ENCODE results near the gene GPR132. TPM values are rescaled to one million over a fixed set of nuclear protein-coding genes. Genes with fewer than 3 reads are reported as not detected.

GPR132 gene
- total and polyA plus RNA-seq, 8 donors, result 0.61 to 10.4 (median 1.4) TPM

GRCh38 chr14:105105158-105105557 is 39.9 kb upstream of the GPR132 start:
- Histone ChIP-seq H3K4me1 (no peaks in the 10 kb centered on the region), H3K9me3 (no peaks in the 10 kb centered on the region), H3K4me3 (no peak overlapping the region), H3K27ac (no peak overlapping the region), H3K27me3 (peaks cover 0 to 17% of the 10 kb centered on the region in 2 donors), H3K36me3 (no peaks in the 10 kb centered on the region)
- TF ChIP-seq CTCF (IDR thresholded peaks at IDR 0.05), result no peak
- intact Hi-C loops (cut with DNase I), result no loop called here
- DNase-seq (no peak), ATAC-seq (no peak)

DNA sequence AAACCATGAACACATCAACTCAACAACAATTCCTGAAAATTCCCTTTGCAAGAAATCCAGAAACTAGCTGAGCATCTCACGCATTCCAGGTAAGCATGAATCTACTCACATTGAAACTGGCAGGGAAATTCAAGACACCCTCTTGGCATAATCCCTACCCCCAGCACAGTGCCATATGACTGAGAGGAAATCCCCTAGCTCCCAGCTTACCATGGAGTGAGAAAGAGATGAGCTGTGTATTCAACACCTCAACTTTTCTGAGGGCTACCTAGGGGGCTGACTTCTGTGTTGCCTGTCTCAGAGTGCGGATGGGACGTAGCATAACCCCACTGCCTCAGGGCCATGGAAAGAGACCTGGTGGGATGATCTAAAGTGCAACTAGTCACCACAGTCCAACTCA is 37.7 kb upstream of the GPR132 start:
- intact Hi-C loops (cut with DNase I), result no loop called here
- Histone ChIP-seq H3K9me3 (no peaks in the 10 kb centered on the region), H3K27ac (no peak overlapping the region), H3K4me1 (no peaks in the 10 kb centered on the region), H3K36me3 (no peaks in the 10 kb centered on the region), H3K4me3 (no peak overlapping the region), H3K27me3 (peaks cover 0 to 11% of the 10 kb centered on the region in 2 donors)
- DNase-seq (no peak), ATAC-seq (no peak)
- no peak for TF ChIP-seq CTCF (IDR thresholded peaks at IDR 0.05)

DNA sequence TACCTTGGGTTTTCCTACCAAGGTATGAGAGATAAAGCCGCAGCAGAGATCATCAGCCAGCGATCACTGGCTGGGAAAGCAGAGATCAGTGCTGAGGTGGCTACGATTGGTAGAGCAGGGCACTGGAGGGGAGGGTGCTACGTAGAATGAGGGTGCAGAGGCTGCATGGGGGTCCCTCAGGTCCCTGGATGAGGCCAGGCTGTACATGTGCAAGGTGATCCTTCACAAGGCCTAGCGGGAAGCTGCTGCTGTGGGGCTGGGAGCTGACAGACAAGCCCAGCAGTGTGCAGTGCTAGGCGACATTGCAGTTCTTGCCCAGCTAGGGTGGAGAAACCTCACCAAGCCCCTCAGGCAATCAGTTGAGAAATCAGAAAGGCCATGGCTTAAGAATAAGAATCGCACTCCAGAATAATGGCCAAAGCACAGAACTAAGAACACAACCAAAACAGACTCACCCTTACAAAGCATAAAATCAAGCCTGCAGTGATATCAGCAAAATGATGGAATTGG is 37.2 kb upstream of the GPR132 start:
- no peak overlapping the region for H3K27ac ChIP-seq
- no peak overlapping the region for H3K4me3 ChIP-seq
- H3K4me1 ChIP-seq, result no peaks in the 10 kb centered on the region
- ATAC-seq (no peak), DNase-seq (no peak)
- H3K36me3 ChIP-seq, result no peaks in the 10 kb centered on the region
- H3K9me3 ChIP-seq, result no peaks in the 10 kb centered on the region
- H3K27me3 ChIP-seq, result peaks cover 0 to 11% of the 10 kb centered on the region in 2 donors
- intact Hi-C loops (cut with DNase I), result no loop called here
- TF ChIP-seq CTCF (IDR thresholded peaks at IDR 0.05), result no peak

DNA sequence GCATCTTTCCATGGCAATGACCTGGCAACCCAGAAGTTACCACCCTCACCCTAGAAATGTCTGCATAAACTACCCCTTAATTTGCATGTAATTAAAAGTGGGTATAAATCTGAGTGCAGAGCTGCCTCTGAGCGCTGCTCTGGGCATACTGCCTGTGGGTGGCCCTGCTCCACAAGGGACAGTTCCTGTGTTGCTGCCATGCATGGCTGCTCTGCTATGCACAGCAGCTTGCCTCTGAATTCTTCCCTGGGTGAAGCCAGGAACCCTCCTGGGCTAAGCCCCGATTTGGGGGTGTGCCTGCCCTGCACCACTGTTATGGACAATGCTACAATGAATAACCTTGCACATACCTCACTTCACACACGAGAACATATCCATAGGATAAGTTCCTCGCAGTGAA is 35.7 kb upstream of the GPR132 start:
- Histone ChIP-seq H3K27ac (no peak overlapping the region), H3K9me3 (no peaks in the 10 kb centered on the region), H3K36me3 (no peaks in the 10 kb centered on the region), H3K27me3 (peaks cover 0 to 10% of the 10 kb centered on the region in 2 donors), H3K4me1 (no peaks in the 10 kb centered on the region), H3K4me3 (no peak overlapping the region)
- intact Hi-C loops (cut with DNase I), result no loop called here
- TF ChIP-seq CTCF (IDR thresholded peaks at IDR 0.05), result no peak
- no peak for ATAC-seq
- no peak for DNase-seq

GRCh38 chr14:105099778-105100177 is 34.5 kb upstream of the GPR132 start:
- Histone ChIP-seq H3K27me3 (peaks cover 0 to 7% of the 10 kb centered on the region in 2 donors), H3K9me3 (no peaks in the 10 kb centered on the region), H3K4me1 (no peaks in the 10 kb centered on the region), H3K4me3 (no peak overlapping the region), H3K36me3 (no peaks in the 10 kb centered on the region), H3K27ac (no peak overlapping the region)
- intact Hi-C loops (cut with DNase I), result loop anchor here in 1 of 2 donors (10.0 kb wide), 1 partner anchor 255 kb away; no protein-coding TSS in a partner anchor
- ATAC-seq, result no peak
- no peak for TF ChIP-seq CTCF (IDR thresholded peaks at IDR 0.05)
- no peak for DNase-seq

All from left lung (tissue), 10 donors.